Upper lobe of left lung (tissue), 6 donors: Measurements from ENCODE around the gene DEPP1. TPM values are rescaled to one million over a fixed set of nuclear protein-coding genes. Genes with fewer than 3 reads are reported as not detected.

ENCODE experiments used
- ATAC-seq, 2 donors: fragments of 200-7000 bp; cut with Tn5 transposase; one replicate each; pipeline ENCODE4 v1.9.1; 2022; ENCODE audit warnings: mild to moderate bottlenecking in 2 of 2, moderate library complexity in 2 of 2; ENCODE audit not compliant: low FRiP score in 2 of 2
- DNase-seq, 2 donors: peaks; one replicate each; pipeline ENCODE4 v3.0.0-alpha.2; 2019 to 2020
- H3K27ac ChIP-seq, 4 donors: fragments of 200-600 bp; sonication (generic); one replicate each; pipeline ENCODE4 v1.5.1; 2016 to 2019
- H3K27me3 ChIP-seq, 4 donors: fragments of 200-600 bp; sonication (generic); one replicate each; pipeline ENCODE4 v1.5.1; 2017 to 2019
- H3K36me3 ChIP-seq, 4 donors: fragments of 200-600 bp; sonication (generic); one replicate each; pipeline ENCODE4 v1.5.1; 2016 to 2019
- H3K4me1 ChIP-seq, 4 donors: fragments of 200-600 bp; sonication (generic); one replicate each; pipeline ENCODE4 v1.5.1; 2018 to 2019
- H3K4me3 ChIP-seq, 4 donors: fragments of 200-600 bp; sonication (generic); one replicate each; pipeline ENCODE4 v1.5.1; 2017 to 2019; ENCODE audit warnings: mild to moderate bottlenecking in 2 of 4, moderate library complexity in 1 of 4
- H3K9me3 ChIP-seq, 4 donors: fragments of 200-600 bp; sonication (generic); one replicate each; pipeline ENCODE4 v1.5.1; 2018 to 2019
- EP300 ChIP-seq, 4 donors: sonication (generic); formaldehyde crosslinking; IDR thresholded peaks; one replicate each; pipeline ENCODE4 v1.5.1; 2017; ENCODE audit warnings: antibody characterized with exemption in 4 of 4, control low read depth in 2 of 4
- POLR2A ChIP-seq, 4 donors: fragments of 450-650 bp; IDR thresholded peaks; one replicate each; pipeline ENCODE4 v1.5.1; 2016 to 2017; ENCODE audit warnings: antibody characterized with exemption in 4 of 4, mild to moderate bottlenecking in 2 of 4
- POLR2AphosphoS5 ChIP-seq, 2 donors: sonication (generic); formaldehyde crosslinking; IDR thresholded peaks; one replicate each; pipeline ENCODE4 v1.5.1; 2017; ENCODE audit warnings: antibody characterized with exemption in 2 of 2
- WGBS, 2 donors: methylation state at CpG; one replicate each; pipeline ENCODE4 v1.1.5; 2017 to 2018; 5-methylcytosine and 5-hydroxymethylcytosine counted together
- total RNA-seq, 6 donors: library from RNA; depleted of rRNA in 4 of 6; stranded (reverse); fragments of >200 nt in 4 of 6; gene quantifications; one replicate each; pipeline versions ENCODE4 v1.1.0 to v1.2.1, GENCODE V29; 2016 to 2021
- TF ChIP-seq, protein P1 (sequence below), 6 experiments: fragments of 450-650 bp in 4 of 6; fragments of 200-600 bp in 2 of 6; sonication (generic) in 2 of 6; IDR thresholded peaks; one replicate each; pipeline ENCODE4 v1.5.1; 2016 to 2019; ENCODE audit warnings: antibody characterized with exemption in 6 of 6
- donor health status: DM: no; HTN: no; CAD: no; lungs with moderate emphysema.
- donor health status: DM: no; HTN: yes; CAD: no; lungs with severe emphysema.

Gene DEPP1
- total RNA-seq, 6 donors from 2014 or later: 42.0 to 405 (median 95.6) TPM

DNA sequence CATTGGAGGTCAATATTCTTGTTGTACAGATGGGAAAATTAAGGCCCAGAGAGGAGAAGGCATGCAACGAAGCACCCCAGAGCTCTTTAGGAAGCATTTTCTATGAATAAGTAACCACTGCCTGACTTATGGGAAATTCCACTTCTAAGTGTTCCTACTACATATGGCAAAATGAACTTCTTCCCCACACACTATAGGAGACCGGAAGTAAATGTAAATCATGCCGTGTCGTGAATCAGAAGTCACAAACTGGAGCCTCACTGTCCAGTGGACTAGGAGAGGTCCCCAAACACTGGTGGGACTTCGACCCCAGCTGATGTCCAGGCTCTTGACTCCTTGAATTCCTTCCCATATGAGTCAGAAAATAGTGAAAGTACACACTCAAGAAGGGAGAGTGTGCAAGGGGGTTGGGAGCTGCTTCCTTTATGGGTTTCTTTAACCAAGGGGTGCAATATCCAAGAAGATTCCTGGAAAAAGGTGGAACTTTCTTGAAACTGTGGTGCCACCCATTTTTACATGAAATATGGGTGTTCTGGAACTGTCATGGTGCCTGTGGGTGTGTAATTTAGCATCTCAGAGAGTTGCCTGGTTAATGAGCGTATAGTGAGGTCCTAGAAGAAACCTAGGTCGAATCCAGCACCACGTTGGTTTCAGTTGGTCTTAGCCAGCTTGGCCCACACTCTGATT lies 12.3 kb downstream of the DEPP1 start:
- WGBS, 2 donors: 65 to 71% methylated on average over 8 of the region's 8 CpGs
- DNase-seq: peak in 1 of 2 donors; percentile 21

DNA sequence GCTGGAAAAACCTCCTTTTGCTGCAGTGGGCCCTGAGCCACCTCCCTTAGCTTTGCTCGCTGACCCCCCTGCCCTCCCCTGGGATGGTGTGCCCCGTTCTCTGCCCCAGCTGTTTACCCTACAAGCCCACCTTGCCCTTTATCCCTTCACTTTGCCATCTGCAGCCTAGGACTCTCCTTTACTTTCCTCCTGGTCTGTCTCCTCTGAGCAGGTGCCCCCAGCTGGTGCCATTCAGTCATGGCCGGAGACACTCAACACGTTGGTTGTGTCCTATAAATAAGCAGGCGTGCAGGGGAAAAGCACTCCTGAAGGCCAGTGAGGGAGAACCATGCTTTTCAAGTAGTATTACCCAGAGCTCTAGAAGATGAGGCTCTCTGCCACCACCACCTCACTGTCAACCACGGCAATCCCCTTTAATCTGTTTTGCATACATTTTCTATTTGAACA lies 12.9 kb downstream of the DEPP1 start:
- TF ChIP-seq, protein P1, sequence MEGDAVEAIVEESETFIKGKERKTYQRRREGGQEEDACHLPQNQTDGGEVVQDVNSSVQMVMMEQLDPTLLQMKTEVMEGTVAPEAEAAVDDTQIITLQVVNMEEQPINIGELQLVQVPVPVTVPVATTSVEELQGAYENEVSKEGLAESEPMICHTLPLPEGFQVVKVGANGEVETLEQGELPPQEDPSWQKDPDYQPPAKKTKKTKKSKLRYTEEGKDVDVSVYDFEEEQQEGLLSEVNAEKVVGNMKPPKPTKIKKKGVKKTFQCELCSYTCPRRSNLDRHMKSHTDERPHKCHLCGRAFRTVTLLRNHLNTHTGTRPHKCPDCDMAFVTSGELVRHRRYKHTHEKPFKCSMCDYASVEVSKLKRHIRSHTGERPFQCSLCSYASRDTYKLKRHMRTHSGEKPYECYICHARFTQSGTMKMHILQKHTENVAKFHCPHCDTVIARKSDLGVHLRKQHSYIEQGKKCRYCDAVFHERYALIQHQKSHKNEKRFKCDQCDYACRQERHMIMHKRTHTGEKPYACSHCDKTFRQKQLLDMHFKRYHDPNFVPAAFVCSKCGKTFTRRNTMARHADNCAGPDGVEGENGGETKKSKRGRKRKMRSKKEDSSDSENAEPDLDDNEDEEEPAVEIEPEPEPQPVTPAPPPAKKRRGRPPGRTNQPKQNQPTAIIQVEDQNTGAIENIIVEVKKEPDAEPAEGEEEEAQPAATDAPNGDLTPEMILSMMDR (IDR thresholded peaks at IDR 0.05): no peak
- TF ChIP-seq POLR2A (IDR thresholded peaks at IDR 0.05): no peak
- no peak for TF ChIP-seq EP300 (IDR thresholded peaks at IDR 0.05)
- no peak for TF ChIP-seq POLR2AphosphoS5 (IDR thresholded peaks at IDR 0.05)
- WGBS, 2 donors: 85% methylated on average over 6 of the region's 6 CpGs
- DNase-seq: peak in 1 of 2 donors; percentile 19
- Histone ChIP-seq H3K4me3 (no peak overlapping the region), H3K27me3 (no peaks in the 10 kb centered on the region), H3K9me3 (no peaks in the 10 kb centered on the region), H3K27ac (peak overlapping the region; percentile 60 to 90 (median 78)), H3K36me3 (peaks cover 0 to 9% (median 1%) of the 10 kb centered on the region in 4 donors), H3K4me1 (peaks cover 70 to 89% (median 77%) of the 10 kb centered on the region in 4 donors)
- ATAC-seq: no peak

More for the DNA sequence above, 12.3 kb downstream of the DEPP1 start:
- Histone ChIP-seq H3K4me3 (no peak overlapping the region), H3K27me3 (no peaks in the 10 kb centered on the region), H3K9me3 (no peaks in the 10 kb centered on the region), H3K36me3 (peaks cover 2 to 15% (median 4%) of the 10 kb centered on the region in 4 donors), H3K4me1 (peaks cover 65 to 83% (median 71%) of the 10 kb centered on the region in 4 donors), H3K27ac (peak overlapping the region; percentile 57 to 90 (median 72))
- ATAC-seq: no peak
- no peak for TF ChIP-seq POLR2AphosphoS5 (IDR thresholded peaks at IDR 0.05)
- TF ChIP-seq, protein P1 (IDR thresholded peaks at IDR 0.05): no peak
- no peak for TF ChIP-seq EP300 (IDR thresholded peaks at IDR 0.05)

DNA sequence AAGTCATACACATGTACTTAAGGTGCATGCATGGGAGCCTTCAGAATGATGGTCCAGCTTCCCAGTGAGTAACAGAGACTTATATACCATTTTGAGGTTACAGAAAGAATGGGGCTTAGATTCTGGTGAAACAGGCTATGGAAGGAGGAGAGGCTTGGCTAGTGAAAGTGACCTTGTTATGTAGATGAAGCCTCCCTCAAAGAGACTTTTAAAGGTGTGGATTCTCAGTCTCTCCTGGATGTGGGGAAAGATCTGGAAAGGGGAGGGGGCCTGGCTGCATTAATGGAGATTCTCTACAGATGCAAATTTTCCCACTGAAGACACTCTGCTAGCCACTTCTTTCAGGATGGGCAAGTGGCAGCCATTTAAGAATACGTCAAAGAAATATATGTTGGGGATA lies 13.5 kb downstream of the DEPP1 start:
- Histone ChIP-seq H3K27ac (peak overlapping the region; percentile 71 to 90 (median 82)), H3K36me3 (peaks cover 0 to 4% (median under 1%) of the 10 kb centered on the region in 4 donors), H3K4me1 (peaks cover 76 to 95% (median 82%) of the 10 kb centered on the region in 4 donors), H3K4me3 (no peak overlapping the region), H3K27me3 (no peaks in the 10 kb centered on the region), H3K9me3 (no peaks in the 10 kb centered on the region)
- ATAC-seq (no peak), DNase-seq (no peak)
- WGBS, 2 donors: 88 to 90% methylated on average over 1 of the region's 1 CpG
- no peak for TF ChIP-seq POLR2AphosphoS5 (IDR thresholded peaks at IDR 0.05)

DNA sequence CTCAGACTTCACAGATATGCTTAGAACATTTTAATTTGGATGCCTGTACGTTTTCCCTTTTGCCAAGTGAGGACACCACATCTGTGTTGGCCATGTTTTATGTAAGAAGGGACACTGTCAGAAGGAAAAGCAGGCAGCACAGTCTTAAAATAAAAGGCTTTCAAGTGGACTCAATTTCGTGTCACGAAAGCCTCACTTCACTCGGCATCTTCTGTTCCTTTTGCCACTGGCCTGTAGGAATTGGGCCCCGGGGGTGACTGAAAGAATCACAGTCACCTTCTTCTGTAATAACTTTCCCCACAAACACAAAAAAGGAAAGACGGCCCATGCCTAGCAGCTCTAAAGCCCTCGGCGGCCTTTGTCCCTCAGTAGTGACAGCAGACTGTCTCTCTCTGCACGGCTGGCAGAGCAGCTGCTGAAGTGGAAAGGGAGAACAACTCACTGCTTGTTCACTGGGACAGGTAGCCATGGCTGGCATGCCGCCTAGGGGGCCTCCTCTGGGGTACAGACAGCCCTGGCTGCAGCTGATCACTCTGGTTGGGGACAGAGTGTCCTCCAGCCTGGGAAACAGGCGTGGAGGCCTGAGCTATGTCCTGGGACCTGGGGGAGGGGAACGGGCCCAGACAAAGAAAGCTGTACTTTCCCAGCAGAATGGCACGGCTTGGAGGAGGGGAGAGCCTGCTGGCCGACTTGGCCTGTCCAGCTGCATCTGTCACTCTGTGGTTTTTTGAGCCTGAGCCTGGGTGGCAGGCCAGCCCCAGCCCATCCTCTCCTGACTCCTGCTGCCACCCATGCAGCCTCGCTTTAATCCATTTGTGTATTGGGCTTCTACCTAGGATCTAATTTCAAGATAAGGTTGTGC lies 14.6 kb downstream of the DEPP1 start:
- TF ChIP-seq POLR2AphosphoS5 (IDR thresholded peaks at IDR 0.05) (peak; percentile 52 to 87), POLR2A (IDR thresholded peaks at IDR 0.05) (peak in 1 of 4 donors; percentile 37), EP300 (IDR thresholded peaks at IDR 0.05) (peak in 2 of 4 donors; percentile 82 to 98)
- TF ChIP-seq, protein P1 (IDR thresholded peaks at IDR 0.05): no peak
- H3K27ac ChIP-seq: peak overlapping the region; percentile 71 to 90 (median 82)
- 59 to 73% methylated on average over 12 to 15 of the region's 15 CpGs for WGBS, 2 donors
- no peaks in the 10 kb centered on the region for H3K9me3 ChIP-seq
- DNase-seq (peak in 1 of 2 donors; percentile 93), ATAC-seq (peak; percentile 16 to 54)
- peaks cover 78 to 94% (median 84%) of the 10 kb centered on the region in 4 donors for H3K4me1 ChIP-seq
- H3K4me3 ChIP-seq: peak overlapping the region in 1 of 4 donors; percentile 3
- no peaks in the 10 kb centered on the region for H3K36me3 ChIP-seq
- no peaks in the 10 kb centered on the region for H3K27me3 ChIP-seq
